Transverse colon (tissue), 4 donors: ENCODE results near the gene KCNH1.

Source experiments
- CTCF ChIP-seq, 5 experiments: fragments of 200-600 bp in 3 of 5; fragments of 450-650 bp in 2 of 5; sonication (generic) in 3 of 5; IDR thresholded peaks; 1 replicate in 2 of 5; 2 replicates in 3 of 5; pipeline ENCODE4 v1.5.1; 2016 to 2017; ENCODE audit warnings: antibody characterized with exemption in 5 of 5, inconsistent platforms in 3 of 5, mild to moderate bottlenecking in 2 of 5, moderate library complexity in 1 of 5
- EP300 ChIP-seq: sonication (generic); formaldehyde crosslinking; IDR thresholded peaks from one replicate; pipeline ENCODE4 v1.6.1; 2017; ENCODE audit warnings: antibody characterized with exemption, low read depth
- POLR2A ChIP-seq: fragments of 450-650 bp; IDR thresholded peaks from one replicate; pipeline ENCODE4 v1.6.1; 2016; ENCODE audit warnings: antibody characterized with exemption, mild to moderate bottlenecking, moderate library complexity
- POLR2AphosphoS5 ChIP-seq, 3 donors: sonication (generic); formaldehyde crosslinking; IDR thresholded peaks; one replicate each; pipeline ENCODE4 v1.6.1; 2016; ENCODE audit warnings: antibody characterized with exemption in 3 of 3

GRCh38 chr1:211066781-211067384 lies 67.1 kb downstream of the KCNH1 start:
- TF ChIP-seq CTCF (IDR thresholded peaks at IDR 0.05), result no peak
- TF ChIP-seq POLR2A, result no peak
- TF ChIP-seq POLR2AphosphoS5 (IDR thresholded peaks at IDR 0.05), result no peak
- TF ChIP-seq EP300, result no peak
